Right lobe of liver (tissue), 4 donors: Measurements from ENCODE around the gene DSC1.

Source experiments
- CTCF ChIP-seq, 4 donors: fragments of 200-600 bp in 3 of 4; fragments of 450-650 bp in 1 of 4; IDR thresholded peaks; one replicate each; pipeline versions ENCODE4 v1.5.1 to v1.8.0; 2016 to 2022; ENCODE audit warnings: antibody characterized with exemption in 4 of 4, mild to moderate bottlenecking in 2 of 4
- POLR2A ChIP-seq: fragments of 450-650 bp; IDR thresholded peaks from one replicate; pipeline ENCODE4 v1.6.1; 2017; ENCODE audit warnings: antibody characterized with exemption, mild to moderate bottlenecking
- donor health status: DM: no; HTN: no; CAD: no.
- donor health status: DM: no; HTN: no; CAD: no.
- donor health status: DM: no; HTN: yes; CAD: no.

DNA sequence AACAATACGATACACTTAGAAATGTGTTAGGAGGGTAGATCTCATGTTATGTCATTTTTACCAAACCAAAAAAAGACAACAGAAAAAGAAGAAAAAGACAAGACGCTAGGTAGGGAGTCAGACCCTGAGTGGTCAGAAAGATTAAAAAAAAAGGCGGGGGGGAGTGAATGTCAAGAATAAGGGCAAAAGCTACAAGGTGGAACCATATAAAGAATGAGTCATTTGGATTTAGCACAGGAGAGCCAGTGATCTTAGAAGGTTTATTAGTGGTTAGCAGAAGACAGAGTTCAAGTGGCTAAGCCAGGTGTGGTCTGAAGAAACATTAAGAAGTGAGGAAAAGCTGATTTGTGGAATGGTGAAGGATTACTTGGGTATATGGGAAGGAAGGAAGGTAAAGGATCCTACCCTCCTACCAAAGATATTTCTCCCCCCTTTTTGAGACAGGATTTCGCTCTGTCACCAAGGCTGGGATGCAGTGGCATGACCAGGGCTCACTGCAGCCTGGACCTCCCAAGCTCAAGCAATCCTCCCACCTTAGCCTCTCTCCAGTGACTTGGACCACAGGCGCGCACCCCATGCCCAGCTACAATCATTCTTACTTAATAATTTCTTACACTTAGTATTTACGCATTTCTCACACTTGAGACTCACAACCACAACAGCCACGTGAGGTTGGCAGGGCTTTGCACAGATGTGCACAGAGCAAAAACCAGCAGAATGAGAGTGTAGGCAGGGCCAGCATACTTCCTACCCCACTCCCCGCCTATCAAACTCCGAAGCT lies 63.0 kb downstream of the DSC1 start:
- TF ChIP-seq CTCF (IDR thresholded peaks at IDR 0.05) (no peak), POLR2A (no peak)
